IMR-90 (cell line): ENCODE results near the gene HCFC1R1. TPM values are rescaled to one million over a fixed set of nuclear protein-coding genes. Genes with fewer than 3 reads are reported as not detected.
A peak's percentile ranks its signal among the peaks of the same experiment; 100 is the strongest.

ENCODE experiments used
- ATAC-seq: fragments of 200-7000 bp; cut with Tn5 transposase; 2 replicates; pipeline ENCODE4 v1.9.1; 2020; ENCODE audit warnings: low read depth, mild to moderate bottlenecking, moderate library complexity
- BruUV-seq: library from RNA; stranded (reverse); fragments of 400-500 nt; replicated peaks from 2 replicates; lab custom pipeline; 2021; lab: Mats Ljungman, UMichigan
- CTCF ChIA-PET: fragments of 300-600 bp; formaldehyde crosslinking; extraction: SDS; loops from one replicate; lab custom pipeline; 2021; ENCODE audit warnings: antibody characterized with exemption; lab: Yijun Ruan, JAX
- POLR2A ChIA-PET: fragments of 300-600 bp; sonication (Branson Sonifier 250); formaldehyde crosslinking; loops from one replicate; lab custom pipeline; 2022; ENCODE audit warnings: antibody characterized with exemption; ENCODE audit not compliant: unreplicated experiment; lab: Charles Lee
- DNase-seq: peaks from one replicate; pipeline ENCODE4 v3.0.0; 2013
- H2AFZ ChIP-seq: replicated peaks from 2 replicates; pipeline ENCODE3; 2013; ENCODE audit warnings: low read length, mild to moderate bottlenecking; ENCODE audit not compliant: poor library complexity
- H2AK5ac ChIP-seq: 2 replicates; pipeline ENCODE4 v1.6.1; 2013; ENCODE audit warnings: low read depth, low read length, inconsistent platforms
- H2AK9ac ChIP-seq: replicated peaks from 2 replicates; pipeline ENCODE3; 2013; ENCODE audit warnings: mild to moderate bottlenecking, low read depth, low read length, moderate library complexity; ENCODE audit not compliant: poor library complexity
- H2BK120ac ChIP-seq: 2 replicates; pipeline ENCODE4 v1.6.1; 2013; ENCODE audit warnings: low read depth, low read length, inconsistent platforms
- H2BK15ac ChIP-seq: 3 replicates; pipeline ENCODE4 v1.6.1; 2013; ENCODE audit warnings: low read depth, low read length, inconsistent platforms
- H2BK20ac ChIP-seq: 2 replicates; pipeline ENCODE4 v1.6.1; 2013; ENCODE audit warnings: low read depth, mild to moderate bottlenecking, inconsistent platforms, low read length, moderate library complexity
- H2BK5ac ChIP-seq: 2 replicates; pipeline ENCODE4 v1.6.1; 2013; ENCODE audit warnings: mild to moderate bottlenecking, low read depth, low read length, inconsistent platforms; ENCODE audit not compliant: poor library complexity, severe bottlenecking
- H3K14ac ChIP-seq: replicated peaks from 2 replicates; pipeline ENCODE4 v1.6.1; 2013; ENCODE audit warnings: low read depth, low read length, inconsistent platforms
- H3K18ac ChIP-seq: 2 replicates; pipeline ENCODE4 v1.6.1; 2013; ENCODE audit warnings: low read depth, low read length, control low read depth
- H3K23ac ChIP-seq: 2 replicates; pipeline ENCODE4 v1.6.1; 2013; ENCODE audit warnings: low read depth, low read length, inconsistent platforms
- H3K27ac ChIP-seq: 2 replicates; pipeline ENCODE4 v1.5.1; 2013; ENCODE audit warnings: mild to moderate bottlenecking, control low read depth, low read length; ENCODE audit not compliant: insufficient read depth
- H3K27me3 ChIP-seq: 2 replicates; pipeline ENCODE4 v1.6.1; 2013; ENCODE audit warnings: low read length; ENCODE audit not compliant: control insufficient read depth, insufficient read depth
- H3K36me3 ChIP-seq: 2 replicates; pipeline ENCODE4 v1.6.1; 2013; ENCODE audit warnings: low read length, mixed read lengths; ENCODE audit not compliant: control insufficient read depth, insufficient read depth
- H3K4ac ChIP-seq: 2 replicates; pipeline ENCODE4 v1.6.1; 2013; ENCODE audit warnings: low read depth, low read length, inconsistent platforms
- H3K4me1 ChIP-seq: 2 replicates; pipeline ENCODE4 v1.6.1; 2013; ENCODE audit warnings: low read length, mixed read lengths; ENCODE audit not compliant: control insufficient read depth, insufficient read depth
- H3K4me2 ChIP-seq: 2 replicates; pipeline ENCODE4 v1.6.1; 2013; ENCODE audit warnings: low read depth, mild to moderate bottlenecking, control low read depth, low read length, moderate library complexity
- H3K4me3 ChIP-seq: 2 replicates; pipeline ENCODE4 v1.5.1; 2013; ENCODE audit warnings: low read depth, mild to moderate bottlenecking, control low read depth, low read length, moderate library complexity; ENCODE audit not compliant: insufficient read depth
- H3K56ac ChIP-seq: 2 replicates; pipeline ENCODE4 v1.6.1; 2013; ENCODE audit warnings: low read length, inconsistent platforms; ENCODE audit not compliant: insufficient read depth; ENCODE audit errors: extremely low read depth
- H3K79me1 ChIP-seq, 2 experiments: 2 replicates each; pipeline ENCODE4 v1.6.1; 2013; ENCODE audit warnings: low read length in 2 of 2, inconsistent platforms in 1 of 2, low read depth in 1 of 2
- H3K9ac ChIP-seq: 2 replicates; pipeline ENCODE4 v1.6.1; 2013; ENCODE audit warnings: low read depth, low read length, control low read depth
- H3K9me1 ChIP-seq: 2 replicates; pipeline ENCODE4 v1.6.1; 2013; ENCODE audit warnings: low read length, inconsistent platforms; ENCODE audit not compliant: insufficient read depth
- H3K9me3 ChIP-seq: 2 replicates; pipeline ENCODE4 v1.6.1; 2013; ENCODE audit warnings: low read length; ENCODE audit not compliant: control insufficient read depth, insufficient read depth
- H4K20me1 ChIP-seq: 2 replicates; pipeline ENCODE4 v1.6.1; 2013; ENCODE audit warnings: low read length, inconsistent platforms; ENCODE audit not compliant: insufficient read depth
- H4K5ac ChIP-seq: 2 replicates; pipeline ENCODE4 v1.6.1; 2013; ENCODE audit warnings: mild to moderate bottlenecking, low read depth, low read length, control low read depth
- H4K8ac ChIP-seq, 2 experiments: 2 replicates each; pipeline ENCODE4 v1.6.1; 2013; ENCODE audit warnings: low read depth in 2 of 2, low read length in 2 of 2, control low read depth in 1 of 2, inconsistent platforms in 1 of 2
- H4K91ac ChIP-seq: 2 replicates; pipeline ENCODE4 v1.6.1; 2013; ENCODE audit warnings: low read depth, low read length, inconsistent platforms; ENCODE audit not compliant: insufficient read depth
- CHD1 ChIP-seq: IDR thresholded peaks from 2 replicates; pipeline ENCODE4 v1.6.1; 2012; ENCODE audit warnings: low read depth, low read length, improper control_type of control experiment
- FOS ChIP-seq: fragments of 150-350 bp; IDR thresholded peaks from 2 replicates; pipeline ENCODE4 v1.6.1; 2016; ENCODE audit warnings: low read depth, low read length
- MAFK ChIP-seq: IDR thresholded peaks from 2 replicates; pipeline ENCODE4 v1.6.1; 2012; ENCODE audit warnings: low read depth, low read length, improper control_type of control experiment
- POLR2A ChIP-seq: IDR thresholded peaks from 2 replicates; pipeline ENCODE4 v1.6.1; 2012; ENCODE audit warnings: mild to moderate bottlenecking, low read depth, low read length
- RAD21 ChIP-seq: IDR thresholded peaks from 2 replicates; pipeline ENCODE4 v1.6.1; 2012; ENCODE audit warnings: low read length, improper control_type of control experiment
- RCOR1 ChIP-seq: IDR thresholded peaks from 2 replicates; pipeline ENCODE4 v1.6.1; 2012; ENCODE audit warnings: mild to moderate bottlenecking, low read length, improper control_type of control experiment; ENCODE audit not compliant: insufficient replicate concordance
- RFX5 ChIP-seq: IDR thresholded peaks from 2 replicates; pipeline ENCODE4 v1.8.0; 2012; ENCODE audit warnings: low read depth, mild to moderate bottlenecking, low read length, moderate library complexity
- USF2 ChIP-seq: fragments of 150-350 bp; IDR thresholded peaks from 2 replicates; pipeline ENCODE4 v1.6.1; 2017; ENCODE audit warnings: mild to moderate bottlenecking, antibody characterized with exemption, low read length, low read depth
- WGBS, 2 experiments: methylation state at CpG; one replicate each; pipeline versions ENCODE4 v1.1.5 to v1.1.7; 2013; ENCODE audit warnings: missing lambda C conversion rate in 2 of 2; ENCODE audit not compliant: insufficient read length in 1 of 2; ENCODE audit errors: extremely low coverage in 2 of 2; 5-methylcytosine and 5-hydroxymethylcytosine counted together
- dilution Hi-C: fragments of 300-500 bp; cut with HindIII; formaldehyde crosslinking; loops from one replicate; pipeline ENCODE4 v1.14.3; 2018; ENCODE audit warnings: low sequenced_read_pairs; ENCODE audit not compliant: unreplicated experiment
- in situ Hi-C: fragments of 300-500 bp; cut with MboI; formaldehyde crosslinking; loops from 3 replicates; pipeline ENCODE4 v1.14.3; 2019; ENCODE audit warnings: low sequenced_read_pairs, inconsistent platforms, mixed read lengths
- intact Hi-C: fragments of 100-400 bp; cut with micrococcal nuclease; formaldehyde crosslinking; loops from 2 replicates; pipeline ENCODE4 v1.10.0; 2022
- polyA plus RNA-seq, 3 experiments: library from polyadenylated mRNA; depleted of rRNA; stranded (reverse); fragments of >200 nt; gene quantifications; 2 replicates each; pipeline ENCODE4 v1.2.3, GENCODE V29; 2012; ENCODE audit warnings: low replicate concordance in 1 of 3
- total RNA-seq: library from RNA; depleted of rRNA; stranded (reverse); fragments of >200 nt; gene quantifications from 2 replicates; pipeline ENCODE4 v1.2.3, GENCODE V29; 2012

HCFC1R1 gene
- total and polyA plus RNA-seq, 2 of the 4 experiments (the other 2 are of a cell fraction), result 7.2 to 57.9 TPM

GRCh38 chr16:3026609-3027488, 3.1 kb upstream of the HCFC1R1 start:
- peaks cover 20% of the 10 kb centered on the region for H3K36me3 ChIP-seq
- no peak overlapping the region for H4K91ac ChIP-seq
- H3K4me3 ChIP-seq, result no peak overlapping the region
- H3K56ac ChIP-seq, result no peak overlapping the region
- in situ Hi-C loops, result no loop called here
- ATAC-seq, result no peak
- no peak overlapping the region for H2AK9ac ChIP-seq
- no peak overlapping the region for H2BK20ac ChIP-seq
- H3K4ac ChIP-seq, result no peak overlapping the region
- dilution Hi-C loops, result no loop called here
- BruUV-seq, result no TSS peak
- intact Hi-C loops, result no loop called here
- no peaks in the 10 kb centered on the region for H3K9me3 ChIP-seq
- peaks cover 13% of the 10 kb centered on the region; the same call in 1 of the 2 replicates for H3K27me3 ChIP-seq
- H2BK15ac ChIP-seq, result no peak overlapping the region
- 85% methylated on average over 10 of the region's 24 CpGs; no CpG with 5 or more reads in 1 of the 2 experiments for WGBS, 2 experiments
- no peak overlapping the region for H3K9ac ChIP-seq
- H2AFZ ChIP-seq, result no peak overlapping the region
- no peak for TF ChIP-seq RAD21
- no peak for TF ChIP-seq FOS
- TF ChIP-seq POLR2A, result peak; percentile 75
- TF ChIP-seq RCOR1, result no peak
- TF ChIP-seq USF2, result no peak
- no peak for TF ChIP-seq RFX5
- no peak for TF ChIP-seq MAFK
- TF ChIP-seq CHD1, result no peak
- peaks cover 23% of the 10 kb centered on the region for H4K20me1 ChIP-seq
- CTCF ChIA-PET, result interaction anchor here (0.8 to 1.8 kb wide), 2 partner anchors 12 to 23 kb away, joined by 5 to 7 read pairs; no protein-coding TSS in a partner anchor
- H3K14ac ChIP-seq, result no peak overlapping the region
- H3K23ac ChIP-seq, result no peak overlapping the region
- H2AK5ac ChIP-seq, result no peak overlapping the region
- no peak overlapping the region for H2BK5ac ChIP-seq
- H2BK120ac ChIP-seq, result no peak overlapping the region
- H3K4me2 ChIP-seq, result no peak overlapping the region
- no peak for DNase-seq
- H3K9me1 ChIP-seq, result no peaks in the 10 kb centered on the region
- no peak overlapping the region for H4K5ac ChIP-seq
- peaks cover 9% of the 10 kb centered on the region for H3K4me1 ChIP-seq
- POLR2A ChIA-PET, result no interaction called here
- peaks cover 0 to 16% of the 10 kb centered on the region in 2 experiments; a peak in 2 of 4 replicates for H3K79me1 ChIP-seq
- H3K27ac ChIP-seq, result no peak overlapping the region
- no peak overlapping the region for H4K8ac ChIP-seq
- no peak overlapping the region for H3K18ac ChIP-seq
